Endothelial cell of umbilical vein (primary cell): Measurements from ENCODE around the gene ENKUR. TPM values are rescaled to one million over a fixed set of nuclear protein-coding genes. Genes with fewer than 3 reads are reported as not detected.

Experiments used
- BruUV-seq: library from RNA; stranded (reverse); fragments of 400-500 nt; replicated peaks from 2 replicates; lab custom pipeline; 2021; lab: Mats Ljungman, UMichigan
- CTCF ChIA-PET: fragments of 300-600, 350-600 bp; sonication (Branson Sonifier 250); formaldehyde crosslinking; loops from one replicate; lab custom pipeline; 2021; ENCODE audit warnings: antibody characterized with exemption, inconsistent platforms; lab: Charles Lee
- POLR2A ChIA-PET: fragments of 300-600, 350-600 bp; sonication (Branson Sonifier 250); formaldehyde crosslinking; loops from one replicate; lab custom pipeline; 2021; ENCODE audit warnings: antibody characterized with exemption, inconsistent platforms; lab: Charles Lee
- DNase-seq: peaks from one replicate; pipeline ENCODE4 v3.0.0-alpha.2; 2011; ENCODE audit warnings: low read depth, low spot score
- FAIRE-seq: peaks from 2 replicates; lab custom pipeline; 2011; peaks lifted over from hg19 to GRCh38; lab: Jason Lieb, UNC
- H2AFZ ChIP-seq: 2 replicates; pipeline ENCODE4 v1.6.0; 2012; ENCODE audit warnings: low read depth, low read length, control low read depth, inconsistent platforms
- H3K27ac ChIP-seq: 2 replicates; pipeline ENCODE4 v1.5.1; 2011; ENCODE audit warnings: low read depth, mild to moderate bottlenecking, control low read depth, low read length, moderate library complexity; ENCODE audit not compliant: insufficient read depth
- H3K27me3 ChIP-seq, 2 experiments: 2 replicates each; pipeline versions ENCODE4 v1.6.0 to v1.6.1; 2011; ENCODE audit warnings: low read length in 2 of 2, mixed read lengths in 1 of 2; ENCODE audit not compliant: control insufficient read depth in 2 of 2, insufficient read depth in 2 of 2
- H3K36me3 ChIP-seq, 2 experiments: 2 replicates in 1 of 2; 3 replicates in 1 of 2; pipeline ENCODE4 v1.5.1; 2011; ENCODE audit warnings: low read length in 2 of 2, mild to moderate bottlenecking in 1 of 2, moderate library complexity in 1 of 2; ENCODE audit not compliant: control insufficient read depth in 2 of 2, insufficient read depth in 2 of 2; ENCODE audit errors: extremely low read depth in 1 of 2
- H3K4me1 ChIP-seq: 3 replicates; pipeline ENCODE4 v1.5.1; 2011; ENCODE audit warnings: mild to moderate bottlenecking, low read length; ENCODE audit not compliant: control insufficient read depth, insufficient read depth; ENCODE audit errors: extremely low read depth
- H3K4me2 ChIP-seq: 2 replicates; pipeline ENCODE4 v1.6.1; 2011; ENCODE audit warnings: low read length, control low read depth, mixed read lengths; ENCODE audit not compliant: insufficient read depth
- H3K4me3 ChIP-seq, 3 experiments: fragments of 200-600 bp in 1 of 3; sonication (generic), shearing (Covaris generic) in 1 of 3; replicated peaks in 1 of 3; 2 replicates each; pipeline ENCODE4 v1.5.1; 2011 to 2016; ENCODE audit warnings: control low read depth in 3 of 3, low read length in 3 of 3, mild to moderate bottlenecking in 2 of 3, inconsistent platforms in 1 of 3, low read depth in 1 of 3, moderate library complexity in 1 of 3; ENCODE audit not compliant: insufficient read depth in 1 of 3
- H3K79me2 ChIP-seq: 2 replicates; pipeline ENCODE4 v1.6.0; 2012; ENCODE audit warnings: low read length, inconsistent platforms; ENCODE audit not compliant: control insufficient read depth, insufficient read depth
- H3K9ac ChIP-seq: replicated peaks from 2 replicates; pipeline ENCODE3; 2011; ENCODE audit warnings: low read length, control low read depth; ENCODE audit not compliant: insufficient read depth; ENCODE audit errors: extremely low read depth
- H3K9me1 ChIP-seq: replicated peaks from 3 replicates; pipeline ENCODE4 v1.6.0; 2011; ENCODE audit warnings: mild to moderate bottlenecking, low read length; ENCODE audit not compliant: control insufficient read depth, insufficient read depth; ENCODE audit errors: extremely low read depth
- H3K9me3 ChIP-seq: replicated peaks from 2 replicates; pipeline ENCODE4 v1.5.1; 2012; ENCODE audit warnings: low read length, inconsistent platforms; ENCODE audit not compliant: control insufficient read depth, insufficient read depth
- H4K20me1 ChIP-seq: replicated peaks from 2 replicates; pipeline ENCODE3; 2011; ENCODE audit warnings: mild to moderate bottlenecking, low read length; ENCODE audit not compliant: control insufficient read depth, insufficient read depth; ENCODE audit errors: extremely low read depth
- EZH2 ChIP-seq: IDR thresholded peaks from 2 replicates; pipeline ENCODE4 v1.6.1; 2012; ENCODE audit warnings: borderline replicate concordance, low read depth, mild to moderate bottlenecking, moderate library complexity, low read length, inconsistent platforms; ENCODE audit not compliant: severe bottlenecking
- FOS ChIP-seq: IDR thresholded peaks from 2 replicates; pipeline ENCODE4 v1.6.1; 2011; ENCODE audit warnings: mild to moderate bottlenecking, low read length, moderate library complexity, borderline replicate concordance; ENCODE audit not compliant: insufficient read depth
- GATA2 ChIP-seq: IDR thresholded peaks from 2 replicates; pipeline ENCODE4 v1.7.0; 2011; ENCODE audit warnings: low read depth, mild to moderate bottlenecking, moderate library complexity, mixed read lengths, low read length; ENCODE audit not compliant: insufficient read length, insufficient read depth
- MYC ChIP-seq: IDR thresholded peaks from one replicate; pipeline ENCODE4 v1.6.1; 2011; ENCODE audit warnings: mild to moderate bottlenecking, low read depth, low read length
- POLR2A ChIP-seq: IDR thresholded peaks from 2 replicates; pipeline ENCODE4 v1.6.1; 2012; ENCODE audit warnings: low read depth, mild to moderate bottlenecking, control low read depth, low read length
- POLR2AphosphoS5 ChIP-seq: IDR thresholded peaks from 2 replicates; pipeline ENCODE4 v1.6.1; 2012; ENCODE audit warnings: low read depth, mild to moderate bottlenecking, control low read depth, low read length, moderate library complexity; ENCODE audit not compliant: insufficient read depth
- dilution Hi-C: fragments of 300-500 bp; cut with MboI; formaldehyde crosslinking; loops from one replicate; pipeline ENCODE4 v1.15.0; 2019; ENCODE audit warnings: low sequenced_read_pairs; ENCODE audit not compliant: extremely low pct_ligation_motif_present
- intact Hi-C: fragments of 100-400 bp; cut with micrococcal nuclease; formaldehyde crosslinking; loops from one replicate; pipeline ENCODE4 v1.10.0; 2022
- polyA plus RNA-seq, 4 experiments: library from polyadenylated mRNA; depleted of rRNA in 3 of 4; stranded (reverse) in 3 of 4; unstranded in 1 of 4; fragments of >200 nt; gene quantifications; 2 replicates each; pipeline versions ENCODE4 v1.2.1 to v1.2.3, GENCODE V29; 2011 to 2012; ENCODE audit warnings: missing spikeins in 1 of 4
- total RNA-seq: library from RNA; stranded (reverse); gene quantifications from 2 replicates; pipeline ENCODE4 v1.2.3, GENCODE V29; 2021
- TF ChIP-seq, protein P1 (sequence below): IDR thresholded peaks from 2 replicates; pipeline ENCODE4 v1.6.1; 2011; ENCODE audit not compliant: insufficient read depth, insufficient read length
- TF ChIP-seq, protein P2 (sequence below), 2 donors: IDR thresholded peaks; 1 replicate in 1 of 2; 2 replicates in 1 of 2; pipeline ENCODE4 v1.5.1; 2011; ENCODE audit warnings: low read length in 2 of 2, mild to moderate bottlenecking in 2 of 2, moderate library complexity in 2 of 2, control low read depth in 1 of 2, inconsistent platforms in 1 of 2, low read depth in 1 of 2; ENCODE audit not compliant: insufficient read depth in 1 of 2; ENCODE audit errors: extremely low read depth in 1 of 2

Gene ENKUR
- total and polyA plus RNA-seq, 2 donors (not counting 3 experiments of a cell fraction or from before 2014, with no cell fraction given) = 0.07 to 0.35 TPM

DNA sequence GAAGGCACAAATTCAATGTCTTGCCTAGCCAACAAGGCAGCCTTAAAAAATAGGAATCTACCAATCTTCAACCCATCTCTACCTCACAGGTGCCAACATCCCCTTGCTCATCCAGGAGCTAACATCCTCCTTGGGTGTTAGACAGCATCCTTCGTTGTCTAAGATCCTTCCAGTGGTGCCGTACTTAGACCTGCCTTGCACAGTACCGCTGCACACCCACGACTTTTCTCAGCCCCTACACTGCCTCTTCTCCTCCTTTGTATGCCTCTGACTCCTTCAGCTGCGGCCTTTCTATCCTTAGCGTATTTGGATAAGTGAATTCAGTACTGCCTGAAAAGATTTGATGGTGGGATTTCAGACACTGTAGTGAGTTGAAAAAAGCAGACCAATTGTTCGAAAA, 47.6 kb downstream of the ENKUR start:
- Histone ChIP-seq H3K9me1 (no peaks in the 10 kb centered on the region), H3K9ac (no peak overlapping the region), H2AFZ (no peak overlapping the region), H3K27ac (no peak overlapping the region), H3K79me2 (no peaks in the 10 kb centered on the region), H4K20me1 (no peaks in the 10 kb centered on the region), H3K36me3 (no peaks in the 10 kb centered on the region), H3K27me3 (no peaks in the 10 kb centered on the region), H3K4me3 (no peak overlapping the region), H3K4me2 (no peak overlapping the region), H3K4me1 (no peaks in the 10 kb centered on the region), H3K9me3 (no peaks in the 10 kb centered on the region)
- dilution Hi-C loops = no loop called here
- CTCF ChIA-PET = interaction anchor here (1.5 kb wide), 1 partner anchor 112 kb away, joined by 6 read pairs; no protein-coding TSS in a partner anchor
- intact Hi-C loops = no loop called here
- POLR2A ChIA-PET = no interaction called here
- FAIRE-seq (no peak), DNase-seq (no peak)
- BruUV-seq = no TSS peak
- TF ChIP-seq MYC (no peak), FOS (no peak), POLR2AphosphoS5 (no peak), GATA2 (no peak), POLR2A (no peak), EZH2 (no peak)
- TF ChIP-seq, protein P1, sequence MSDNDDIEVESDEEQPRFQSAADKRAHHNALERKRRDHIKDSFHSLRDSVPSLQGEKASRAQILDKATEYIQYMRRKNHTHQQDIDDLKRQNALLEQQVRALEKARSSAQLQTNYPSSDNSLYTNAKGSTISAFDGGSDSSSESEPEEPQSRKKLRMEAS = no peak
- TF ChIP-seq, protein P2, sequence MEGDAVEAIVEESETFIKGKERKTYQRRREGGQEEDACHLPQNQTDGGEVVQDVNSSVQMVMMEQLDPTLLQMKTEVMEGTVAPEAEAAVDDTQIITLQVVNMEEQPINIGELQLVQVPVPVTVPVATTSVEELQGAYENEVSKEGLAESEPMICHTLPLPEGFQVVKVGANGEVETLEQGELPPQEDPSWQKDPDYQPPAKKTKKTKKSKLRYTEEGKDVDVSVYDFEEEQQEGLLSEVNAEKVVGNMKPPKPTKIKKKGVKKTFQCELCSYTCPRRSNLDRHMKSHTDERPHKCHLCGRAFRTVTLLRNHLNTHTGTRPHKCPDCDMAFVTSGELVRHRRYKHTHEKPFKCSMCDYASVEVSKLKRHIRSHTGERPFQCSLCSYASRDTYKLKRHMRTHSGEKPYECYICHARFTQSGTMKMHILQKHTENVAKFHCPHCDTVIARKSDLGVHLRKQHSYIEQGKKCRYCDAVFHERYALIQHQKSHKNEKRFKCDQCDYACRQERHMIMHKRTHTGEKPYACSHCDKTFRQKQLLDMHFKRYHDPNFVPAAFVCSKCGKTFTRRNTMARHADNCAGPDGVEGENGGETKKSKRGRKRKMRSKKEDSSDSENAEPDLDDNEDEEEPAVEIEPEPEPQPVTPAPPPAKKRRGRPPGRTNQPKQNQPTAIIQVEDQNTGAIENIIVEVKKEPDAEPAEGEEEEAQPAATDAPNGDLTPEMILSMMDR (IDR thresholded peaks at IDR 0.05; ENCODE audit: extremely low read depth in 1 of 2, insufficient read depth in 1 of 2, low read depth in 1 of 2, low read length in 2 of 2) = no peak
